Measurements from ENCODE around the gene GNS.

Gene GNS

GRCh38 chr12:64666054-64666914 is 92.9 kb downstream of the GNS start:
- TF ChIP-seq TEAD4 (IDR thresholded peaks at IDR 0.05) (no peak), CREB1 (IDR thresholded peaks at IDR 0.05; ENCODE audit: low read depth) (no peak), RAD21 (IDR thresholded peaks at IDR 0.05; ENCODE audit: low read depth) (no peak), FOXM1 (IDR thresholded peaks at IDR 0.05; ENCODE audit: borderline replicate concordance, low read depth) (no peak), CEBPB (IDR thresholded peaks at IDR 0.05) (no peak), TAF1 (IDR thresholded peaks at IDR 0.05; ENCODE audit: low read depth) (no peak), ZBTB7A (IDR thresholded peaks at IDR 0.05; ENCODE audit: low read depth) (no peak), TCF12 (IDR thresholded peaks at IDR 0.05; ENCODE audit: low read depth) (no peak), EGR1 (IDR thresholded peaks at IDR 0.05) (no peak), MAX (IDR thresholded peaks at IDR 0.05) (no peak), EP300 (IDR thresholded peaks at IDR 0.05; ENCODE audit: borderline replicate concordance) (no peak), NFIC (IDR thresholded peaks at IDR 0.05) (no peak), YY1 (IDR thresholded peaks at IDR 0.05; ENCODE audit: low read depth) (no peak)
- TF ChIP-seq, protein P1, sequence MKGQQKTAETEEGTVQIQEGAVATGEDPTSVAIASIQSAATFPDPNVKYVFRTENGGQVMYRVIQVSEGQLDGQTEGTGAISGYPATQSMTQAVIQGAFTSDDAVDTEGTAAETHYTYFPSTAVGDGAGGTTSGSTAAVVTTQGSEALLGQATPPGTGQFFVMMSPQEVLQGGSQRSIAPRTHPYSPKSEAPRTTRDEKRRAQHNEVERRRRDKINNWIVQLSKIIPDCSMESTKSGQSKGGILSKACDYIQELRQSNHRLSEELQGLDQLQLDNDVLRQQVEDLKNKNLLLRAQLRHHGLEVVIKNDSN (IDR thresholded peaks at IDR 0.05) = no peak
- TF ChIP-seq, protein P2, sequence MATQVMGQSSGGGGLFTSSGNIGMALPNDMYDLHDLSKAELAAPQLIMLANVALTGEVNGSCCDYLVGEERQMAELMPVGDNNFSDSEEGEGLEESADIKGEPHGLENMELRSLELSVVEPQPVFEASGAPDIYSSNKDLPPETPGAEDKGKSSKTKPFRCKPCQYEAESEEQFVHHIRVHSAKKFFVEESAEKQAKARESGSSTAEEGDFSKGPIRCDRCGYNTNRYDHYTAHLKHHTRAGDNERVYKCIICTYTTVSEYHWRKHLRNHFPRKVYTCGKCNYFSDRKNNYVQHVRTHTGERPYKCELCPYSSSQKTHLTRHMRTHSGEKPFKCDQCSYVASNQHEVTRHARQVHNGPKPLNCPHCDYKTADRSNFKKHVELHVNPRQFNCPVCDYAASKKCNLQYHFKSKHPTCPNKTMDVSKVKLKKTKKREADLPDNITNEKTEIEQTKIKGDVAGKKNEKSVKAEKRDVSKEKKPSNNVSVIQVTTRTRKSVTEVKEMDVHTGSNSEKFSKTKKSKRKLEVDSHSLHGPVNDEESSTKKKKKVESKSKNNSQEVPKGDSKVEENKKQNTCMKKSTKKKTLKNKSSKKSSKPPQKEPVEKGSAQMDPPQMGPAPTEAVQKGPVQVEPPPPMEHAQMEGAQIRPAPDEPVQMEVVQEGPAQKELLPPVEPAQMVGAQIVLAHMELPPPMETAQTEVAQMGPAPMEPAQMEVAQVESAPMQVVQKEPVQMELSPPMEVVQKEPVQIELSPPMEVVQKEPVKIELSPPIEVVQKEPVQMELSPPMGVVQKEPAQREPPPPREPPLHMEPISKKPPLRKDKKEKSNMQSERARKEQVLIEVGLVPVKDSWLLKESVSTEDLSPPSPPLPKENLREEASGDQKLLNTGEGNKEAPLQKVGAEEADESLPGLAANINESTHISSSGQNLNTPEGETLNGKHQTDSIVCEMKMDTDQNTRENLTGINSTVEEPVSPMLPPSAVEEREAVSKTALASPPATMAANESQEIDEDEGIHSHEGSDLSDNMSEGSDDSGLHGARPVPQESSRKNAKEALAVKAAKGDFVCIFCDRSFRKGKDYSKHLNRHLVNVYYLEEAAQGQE (IDR thresholded peaks at IDR 0.05; ENCODE audit: low read depth) = no peak

DNA sequence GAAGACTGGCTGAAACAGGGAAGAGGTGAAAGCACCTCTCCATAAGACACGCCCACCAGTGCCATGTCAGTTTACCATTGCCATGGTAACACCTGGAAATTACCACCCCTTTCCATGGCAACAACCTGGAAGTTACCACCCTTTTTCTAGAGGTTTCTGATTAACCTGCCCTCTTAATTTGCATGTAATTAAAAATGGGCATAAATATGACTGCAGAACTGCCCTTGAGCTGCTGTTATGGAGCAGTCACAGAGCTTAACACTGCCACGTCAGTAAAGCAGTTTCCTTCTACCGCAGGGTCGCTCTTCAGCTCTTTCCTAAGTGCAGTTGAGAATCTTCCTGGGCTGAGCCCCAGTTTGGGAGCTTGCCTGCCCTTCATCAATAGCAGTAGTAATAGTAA is 93.7 kb downstream of the GNS start:
- TF ChIP-seq, protein P1 (IDR thresholded peaks at IDR 0.05) = no peak
- no peak for TF ChIP-seq YY1 (IDR thresholded peaks at IDR 0.05; ENCODE audit: low read depth)
- no peak for TF ChIP-seq EP300 (IDR thresholded peaks at IDR 0.05; ENCODE audit: borderline replicate concordance)
- no peak for TF ChIP-seq CREB1 (IDR thresholded peaks at IDR 0.05; ENCODE audit: low read depth)
- no peak for TF ChIP-seq ZBTB7A (IDR thresholded peaks at IDR 0.05; ENCODE audit: low read depth)
- TF ChIP-seq FOXM1 (IDR thresholded peaks at IDR 0.05; ENCODE audit: borderline replicate concordance, low read depth) = no peak
- TF ChIP-seq CEBPB (IDR thresholded peaks at IDR 0.05) = no peak
- TF ChIP-seq MAX (IDR thresholded peaks at IDR 0.05) = no peak

Data from Ishikawa (cell line).